Activated B cell treated with CpG ODN at 0.5 μM for 24 hours (primary cell): ENCODE measurements around the gene FPGT. TPM values are rescaled to one million over a fixed set of nuclear protein-coding genes. Genes with fewer than 3 reads are reported as not detected.
A peak's percentile ranks its signal among the peaks of the same experiment; 100 is the strongest.

Experiments
- ATAC-seq: fragments of 200-7000 bp; cut with Tn5 transposase; one replicate; pipeline ENCODE4 v1.10.0; 2021; ENCODE audit warnings: low read depth, mild to moderate bottlenecking, moderate library complexity
- CTCF ChIA-PET: fragments of 350-600 bp; sonication (Branson Sonifier 250); formaldehyde crosslinking; loops from one replicate; lab custom pipeline; 2021; ENCODE audit warnings: antibody characterized with exemption; lab: Charles Lee
- POLR2A ChIA-PET: fragments of 350-600 bp; sonication (Branson Sonifier 250); formaldehyde crosslinking; loops from one replicate; lab custom pipeline; 2021; ENCODE audit warnings: antibody characterized with exemption; lab: Charles Lee
- DNase-seq: peaks from one replicate; pipeline ENCODE4 v3.0.0; 2022
- H3K27ac Mint-ChIP-seq: one replicate; pipeline ENCODE4 v1.8.0; 2020; ENCODE audit warnings: mixed read lengths
- H3K27me3 Mint-ChIP-seq: one replicate; pipeline ENCODE4 v1.8.0; 2021; ENCODE audit warnings: mixed read lengths
- H3K36me3 Mint-ChIP-seq: one replicate; pipeline ENCODE4 v1.8.0; 2021; ENCODE audit warnings: low read depth, mixed read lengths
- H3K4me1 Mint-ChIP-seq: one replicate; pipeline ENCODE4 v1.8.0; 2021; ENCODE audit warnings: mixed read lengths
- H3K4me3 Mint-ChIP-seq: one replicate; pipeline ENCODE4 v1.8.0; 2020; ENCODE audit warnings: mild to moderate bottlenecking, mixed read lengths
- H3K9me3 Mint-ChIP-seq: one replicate; pipeline ENCODE4 v1.8.0; 2020; ENCODE audit warnings: mixed read lengths
- CTCF ChIP-seq: fragments of 200-600 bp; IDR thresholded peaks from one replicate; pipeline ENCODE4 v1.8.0; 2022; ENCODE audit warnings: antibody characterized with exemption, mild to moderate bottlenecking
- intact Hi-C: fragments of 100-400 bp; cut with micrococcal nuclease; formaldehyde crosslinking; loops from one replicate; pipeline ENCODE4 v1.15.1; 2024
- total RNA-seq: library from RNA; stranded (reverse); gene quantifications from 2 replicates; pipeline ENCODE4 v1.2.3, GENCODE V29; 2022

Gene FPGT
- total RNA-seq, 1 donor from 2014 or later: 10.1 TPM

- ATAC-seq (no peak), DNase-seq (no peak)
- no peak overlapping the region for H3K27ac Mint-ChIP-seq
- H3K4me3 Mint-ChIP-seq: no peak overlapping the region
- no peaks in the 10 kb centered on the region for H3K27me3 Mint-ChIP-seq
- H3K4me1 Mint-ChIP-seq: no peaks in the 10 kb centered on the region
- H3K9me3 Mint-ChIP-seq: peaks cover 2% of the 10 kb centered on the region
- H3K36me3 Mint-ChIP-seq: no peaks in the 10 kb centered on the region
- POLR2A ChIA-PET: no interaction called here
- CTCF ChIA-PET: no interaction called here
- no peak for TF ChIP-seq CTCF
- intact Hi-C loops: no loop called here
Measured at GRCh38 chr1:74180490-74180889, 17.6 kb upstream of the FPGT start.

- POLR2A ChIA-PET: no interaction called here
- H3K9me3 Mint-ChIP-seq: peaks cover 9% of the 10 kb centered on the region
- ATAC-seq: no peak
- H3K27me3 Mint-ChIP-seq: no peaks in the 10 kb centered on the region
- CTCF ChIA-PET: no interaction called here
- H3K27ac Mint-ChIP-seq: no peak overlapping the region
- no peak overlapping the region for H3K4me3 Mint-ChIP-seq
- H3K4me1 Mint-ChIP-seq: peaks cover 19% of the 10 kb centered on the region
- H3K36me3 Mint-ChIP-seq: peaks cover 15% of the 10 kb centered on the region
- intact Hi-C loops: loop anchor here (10.0 kb wide), 1 partner anchor 1881 kb away; the partner anchor contains the start of gene ST6GALNAC3
- no peak for DNase-seq
- TF ChIP-seq CTCF: no peak
Measured at GRCh38 chr1:74193908-74194307, 4.1 kb upstream of the FPGT start.

GRCh38 chr1:74195339-74195738 is 2.7 kb upstream of the FPGT start:
- no peak overlapping the region for H3K4me3 Mint-ChIP-seq
- no peak for DNase-seq
- H3K9me3 Mint-ChIP-seq: peaks cover 1% of the 10 kb centered on the region
- no peaks in the 10 kb centered on the region for H3K27me3 Mint-ChIP-seq
- TF ChIP-seq CTCF: no peak
- no peak for ATAC-seq
- H3K36me3 Mint-ChIP-seq: peaks cover 12% of the 10 kb centered on the region
- ChIA-PET POLR2A (no interaction called here), CTCF (no interaction called here)
- H3K4me1 Mint-ChIP-seq: peaks cover 27% of the 10 kb centered on the region
- H3K27ac Mint-ChIP-seq: no peak overlapping the region
- intact Hi-C loops: loop anchor here (5.0 to 10.0 kb wide), 3 partner anchors 1527 to 1879 kb away; partner anchors contain the start of genes ACADM, RABGGTB and ST6GALNAC3

GRCh38 chr1:74197255-74197654 is 787 bp upstream of the FPGT start:
- intact Hi-C loops: loop anchor here (5.0 to 10.0 kb wide), 3 partner anchors 1525 to 1878 kb away; partner anchors contain the start of genes ACADM, RABGGTB and ST6GALNAC3
- Mint-ChIP-seq H3K9me3 (no peaks in the 10 kb centered on the region), H3K36me3 (peaks cover 24% of the 10 kb centered on the region), H3K4me3 (peak overlapping the region; percentile 87), H3K27ac (peak overlapping the region; percentile 92), H3K27me3 (no peaks in the 10 kb centered on the region), H3K4me1 (peaks cover 27% of the 10 kb centered on the region)
- POLR2A ChIA-PET: interaction anchor here (2.8 kb wide), 1 partner anchor 536 kb away, joined by 12 read pairs; the partner anchor contains the start of genes CRYZ and TYW3
- TF ChIP-seq CTCF: no peak
- CTCF ChIA-PET: no interaction called here
- DNase-seq: no peak
- no peak for ATAC-seq

GRCh38 chr1:74199504-74199903 is 1.5 kb downstream of the FPGT start:
- ATAC-seq (no peak), DNase-seq (no peak)
- Mint-ChIP-seq H3K36me3 (peaks cover 27% of the 10 kb centered on the region), H3K4me1 (peaks cover 27% of the 10 kb centered on the region), H3K4me3 (peak overlapping the region; percentile 87), H3K9me3 (no peaks in the 10 kb centered on the region), H3K27me3 (no peaks in the 10 kb centered on the region), H3K27ac (no peak overlapping the region)
- POLR2A ChIA-PET: interaction anchor here (2.8 kb wide), 1 partner anchor 534 kb away, joined by 12 read pairs; the partner anchor contains the start of genes CRYZ and TYW3
- no peak for TF ChIP-seq CTCF
- CTCF ChIA-PET: interaction anchor here (1.6 kb wide), 1 partner anchor 534 kb away, joined by 3 read pairs; the partner anchor contains the start of genes CRYZ and TYW3
- intact Hi-C loops: loop anchor here (2.0 to 10.0 kb wide), 5 partner anchors 453 to 1917 kb away; partner anchors contain the start of genes ACADM, NEGR1, RABGGTB and ST6GALNAC3
